PFSK-1 (cell line): Measurements from ENCODE around the gene CLEC17A.

Source experiments
- FOXP2 ChIP-seq: optimal IDR thresholded peaks from 2 replicates; pipeline ENCODE3; 2011; ENCODE audit warnings: borderline replicate concordance, control low read depth, inconsistent platforms; ENCODE audit not compliant: insufficient read depth; ENCODE audit errors: extremely low read length, extremely low read depth
- POLR2AphosphoS5 ChIP-seq: IDR thresholded peaks from 2 replicates; pipeline ENCODE4 v1.6.1; 2012; ENCODE audit warnings: low read depth, mild to moderate bottlenecking, control low read depth, low read length, moderate library complexity
- REST ChIP-seq, 2 experiments: IDR thresholded peaks; 2 replicates each; pipeline versions ENCODE4 v1.6.1 to v1.8.0; 2011 to 2012; ENCODE audit warnings: low read depth in 2 of 2, low read length in 2 of 2, control low read depth in 1 of 2, inconsistent platforms in 1 of 2, mild to moderate bottlenecking in 1 of 2, moderate library complexity in 1 of 2; ENCODE audit not compliant: insufficient read depth in 1 of 2
- SIN3A ChIP-seq: IDR thresholded peaks from 2 replicates; pipeline ENCODE4 v1.6.1; 2012; ENCODE audit warnings: mild to moderate bottlenecking, low read length, moderate library complexity, borderline replicate concordance; ENCODE audit not compliant: insufficient read depth
- TAF1 ChIP-seq: IDR thresholded peaks from 2 replicates; pipeline ENCODE4 v1.6.1; 2012; ENCODE audit warnings: low read length, control low read depth, borderline replicate concordance; ENCODE audit not compliant: insufficient read depth

CLEC17A gene

GRCh38 chr19:14553042-14553938, 29.6 kb upstream of the CLEC17A start:
- TF ChIP-seq REST (IDR thresholded peaks at IDR 0.05; ENCODE audit: insufficient read depth in 1 of 2, low read depth in 2 of 2, low read length in 2 of 2) (no peak), POLR2AphosphoS5 (no peak), FOXP2 (no peak), TAF1 (no peak), SIN3A (no peak)

- TF ChIP-seq REST (IDR thresholded peaks at IDR 0.05; ENCODE audit: insufficient read depth in 1 of 2, low read depth in 2 of 2, low read length in 2 of 2), result no peak
- no peak for TF ChIP-seq POLR2AphosphoS5
- no peak for TF ChIP-seq FOXP2
- TF ChIP-seq TAF1, result no peak
- TF ChIP-seq SIN3A, result no peak
Observed at GRCh38 chr19:14553939-14554243, 29.0 kb upstream of the CLEC17A start.

GRCh38 chr19:14554382-14554812, 28.5 kb upstream of the CLEC17A start:
- TF ChIP-seq SIN3A (no peak), FOXP2 (no peak), REST (IDR thresholded peaks at IDR 0.05; ENCODE audit: insufficient read depth in 1 of 2, low read depth in 2 of 2, low read length in 2 of 2) (no peak), POLR2AphosphoS5 (no peak), TAF1 (no peak)

GRCh38 chr19:14555918-14556661, 26.8 kb upstream of the CLEC17A start:
- TF ChIP-seq POLR2AphosphoS5, result no peak
- TF ChIP-seq FOXP2, result no peak
- TF ChIP-seq REST (IDR thresholded peaks at IDR 0.05; ENCODE audit: insufficient read depth in 1 of 2, low read depth in 2 of 2, low read length in 2 of 2), result no peak
- TF ChIP-seq SIN3A, result no peak
- TF ChIP-seq TAF1, result no peak

DNA sequence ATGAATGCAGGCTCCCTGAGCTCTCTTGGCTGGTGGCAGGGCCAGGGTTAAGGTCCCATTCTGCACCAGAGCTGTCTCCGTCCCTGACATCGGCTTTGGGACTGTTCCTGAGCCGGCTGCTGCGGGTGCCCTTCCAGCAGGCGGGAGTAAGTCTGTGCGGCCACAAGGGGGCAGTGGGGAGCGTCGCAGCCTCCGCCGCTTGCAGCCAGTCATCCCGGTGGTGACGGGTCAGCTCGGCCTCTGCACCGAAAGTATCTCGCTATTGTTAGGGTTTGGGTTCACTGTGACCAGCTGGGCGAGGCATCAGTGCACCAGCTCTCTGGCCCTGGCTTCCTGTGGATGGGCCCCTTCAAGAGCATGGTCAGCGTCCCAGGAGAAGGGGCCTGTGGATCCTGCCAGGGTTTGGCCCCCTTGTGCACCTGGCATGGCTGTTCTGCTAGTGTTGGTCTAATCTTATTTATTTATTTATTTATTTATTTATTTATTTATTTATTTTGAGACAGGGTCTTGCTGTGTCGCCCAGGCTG, 26.2 kb upstream of the CLEC17A start:
- no peak for TF ChIP-seq REST (IDR thresholded peaks at IDR 0.05; ENCODE audit: insufficient read depth in 1 of 2, low read depth in 2 of 2, low read length in 2 of 2)
- TF ChIP-seq FOXP2, result peak; percentile 93
- no peak for TF ChIP-seq POLR2AphosphoS5
- no peak for TF ChIP-seq TAF1
